Measurements from ENCODE around the gene PYROXD2. TPM values are rescaled to one million over a fixed set of nuclear protein-coding genes. Genes with fewer than 3 reads are reported as not detected.
"Not testable (repeated sequence)": the region's sequence is repeated elsewhere in the genome, so short reads cannot be mapped to it uniquely, and the experiment has no call there.

The PYROXD2 gene
- polyA plus RNA-seq, 1 experiment = 20.3 TPM

DNA sequence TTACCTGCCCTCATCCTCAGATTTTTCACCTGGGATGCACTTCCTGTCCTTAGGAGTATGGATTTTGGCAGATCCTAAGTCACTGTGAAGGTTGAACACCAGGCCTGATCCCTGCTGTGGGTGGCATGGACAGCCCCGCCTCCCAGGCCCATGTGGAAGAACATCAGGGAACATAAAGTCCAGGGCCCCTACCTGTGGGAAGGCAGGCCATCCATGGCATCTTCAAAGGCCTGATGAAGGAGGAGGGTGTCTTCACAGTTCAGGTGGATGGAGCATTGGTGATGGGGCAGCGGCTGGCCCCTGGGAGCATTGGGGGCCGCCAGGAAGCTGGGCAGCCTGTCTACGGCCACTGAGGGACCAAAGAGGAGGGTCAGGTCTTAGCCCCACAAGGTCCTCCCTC, 24.6 kb downstream of the PYROXD2 start:
- POLR2A ChIA-PET = no interaction called here
- no peak for DNase-seq (ENCODE audit: low read depth, low spot score)
- Histone ChIP-seq H3K27ac (ENCODE audit: low read depth, low read length) (no peak overlapping the region), H3K9me3 (ENCODE audit: control insufficient read depth, insufficient read depth, low read length) (no peaks in the 10 kb centered on the region; the same call in 1 of the 2 replicates), H3K4me3 (ENCODE audit: low read depth, low read length) (no peak overlapping the region), H3K27me3 (ENCODE audit: control insufficient read depth, insufficient read depth, low read length) (no peaks in the 10 kb centered on the region)
- TF ChIP-seq, protein P1, sequence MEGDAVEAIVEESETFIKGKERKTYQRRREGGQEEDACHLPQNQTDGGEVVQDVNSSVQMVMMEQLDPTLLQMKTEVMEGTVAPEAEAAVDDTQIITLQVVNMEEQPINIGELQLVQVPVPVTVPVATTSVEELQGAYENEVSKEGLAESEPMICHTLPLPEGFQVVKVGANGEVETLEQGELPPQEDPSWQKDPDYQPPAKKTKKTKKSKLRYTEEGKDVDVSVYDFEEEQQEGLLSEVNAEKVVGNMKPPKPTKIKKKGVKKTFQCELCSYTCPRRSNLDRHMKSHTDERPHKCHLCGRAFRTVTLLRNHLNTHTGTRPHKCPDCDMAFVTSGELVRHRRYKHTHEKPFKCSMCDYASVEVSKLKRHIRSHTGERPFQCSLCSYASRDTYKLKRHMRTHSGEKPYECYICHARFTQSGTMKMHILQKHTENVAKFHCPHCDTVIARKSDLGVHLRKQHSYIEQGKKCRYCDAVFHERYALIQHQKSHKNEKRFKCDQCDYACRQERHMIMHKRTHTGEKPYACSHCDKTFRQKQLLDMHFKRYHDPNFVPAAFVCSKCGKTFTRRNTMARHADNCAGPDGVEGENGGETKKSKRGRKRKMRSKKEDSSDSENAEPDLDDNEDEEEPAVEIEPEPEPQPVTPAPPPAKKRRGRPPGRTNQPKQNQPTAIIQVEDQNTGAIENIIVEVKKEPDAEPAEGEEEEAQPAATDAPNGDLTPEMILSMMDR (IDR thresholded peaks at IDR 0.05; ENCODE audit: low read depth, low read length) = no peak
- CTCF ChIA-PET = interaction anchor here (1.5 kb wide), 1 partner anchor 81 kb away, joined by 5 read pairs; no protein-coding TSS in a partner anchor

DNA sequence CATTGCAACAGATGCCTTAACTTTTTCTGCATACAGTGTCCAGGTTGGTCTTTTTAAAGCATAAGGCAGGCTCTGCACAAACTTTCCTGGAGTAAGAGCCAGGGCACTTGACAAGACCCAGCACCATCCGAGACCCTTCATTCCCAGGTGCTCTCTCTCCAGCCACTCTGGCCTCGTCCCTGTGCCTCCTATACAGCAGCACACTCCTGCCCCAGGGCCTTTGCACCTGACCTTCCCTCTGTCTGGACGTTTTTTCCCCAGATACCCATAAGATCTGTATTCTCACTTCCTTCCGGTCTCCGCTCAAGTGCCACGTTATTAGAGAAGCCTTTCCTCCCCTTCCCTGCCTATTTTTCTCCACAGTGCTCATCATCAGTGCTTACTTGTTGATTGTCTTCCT, 25.6 kb downstream of the PYROXD2 start:
- Histone ChIP-seq H3K4me3 (ENCODE audit: low read depth, low read length) (no peak overlapping the region), H3K9me3 (ENCODE audit: control insufficient read depth, insufficient read depth, low read length) (no peaks in the 10 kb centered on the region; the same call in 1 of the 2 replicates), H3K27me3 (ENCODE audit: control insufficient read depth, insufficient read depth, low read length) (no peaks in the 10 kb centered on the region), H3K27ac (ENCODE audit: low read depth, low read length) (no peak overlapping the region)
- DNase-seq (ENCODE audit: low read depth, low spot score) = no peak
- ChIA-PET CTCF (no interaction called here), POLR2A (no interaction called here)
- TF ChIP-seq, protein P1 (IDR thresholded peaks at IDR 0.05; ENCODE audit: low read depth, low read length) = no peak

DNA sequence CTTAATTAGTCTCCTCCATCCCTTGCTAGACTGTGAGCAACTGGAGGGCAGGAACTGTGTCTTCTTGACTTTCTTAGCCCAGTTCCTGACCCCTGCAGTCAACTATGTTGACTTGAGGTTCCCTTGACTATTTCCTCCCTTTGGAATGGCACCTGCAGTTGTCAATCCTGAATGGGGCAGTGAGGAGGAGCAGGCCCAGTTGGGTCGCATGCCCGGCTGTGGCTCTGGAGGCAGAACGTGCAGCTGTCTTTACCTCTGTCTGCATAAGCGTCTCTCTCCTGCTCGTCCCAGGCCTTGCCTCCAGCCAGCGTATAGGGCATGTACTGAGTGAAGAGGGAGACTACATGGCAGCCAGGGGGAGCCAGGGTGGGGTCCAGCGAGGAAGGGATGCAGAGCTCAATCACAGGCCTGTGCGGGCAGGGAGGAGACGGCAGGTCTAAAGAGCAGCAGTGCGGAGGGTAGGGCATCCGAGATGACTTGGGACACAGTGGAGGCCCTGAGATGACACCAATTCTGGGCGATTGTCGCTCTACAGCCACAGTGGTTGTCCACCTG, 26.8 kb downstream of the PYROXD2 start:
- no peak for DNase-seq (ENCODE audit: low read depth, low spot score)
- Histone ChIP-seq H3K4me3 (ENCODE audit: low read depth, low read length) (no peak overlapping the region), H3K9me3 (ENCODE audit: control insufficient read depth, insufficient read depth, low read length) (no peaks in the 10 kb centered on the region; the same call in 1 of the 2 replicates), H3K27me3 (ENCODE audit: control insufficient read depth, insufficient read depth, low read length) (no peaks in the 10 kb centered on the region), H3K27ac (ENCODE audit: low read depth, low read length) (no peak overlapping the region)
- ChIA-PET CTCF (interaction anchor here (0.8 kb wide), 1 partner anchor 79 kb away, joined by 5 read pairs; no protein-coding TSS in a partner anchor), POLR2A (no interaction called here)
- TF ChIP-seq, protein P1 (IDR thresholded peaks at IDR 0.05; ENCODE audit: low read depth, low read length) = no peak

DNA sequence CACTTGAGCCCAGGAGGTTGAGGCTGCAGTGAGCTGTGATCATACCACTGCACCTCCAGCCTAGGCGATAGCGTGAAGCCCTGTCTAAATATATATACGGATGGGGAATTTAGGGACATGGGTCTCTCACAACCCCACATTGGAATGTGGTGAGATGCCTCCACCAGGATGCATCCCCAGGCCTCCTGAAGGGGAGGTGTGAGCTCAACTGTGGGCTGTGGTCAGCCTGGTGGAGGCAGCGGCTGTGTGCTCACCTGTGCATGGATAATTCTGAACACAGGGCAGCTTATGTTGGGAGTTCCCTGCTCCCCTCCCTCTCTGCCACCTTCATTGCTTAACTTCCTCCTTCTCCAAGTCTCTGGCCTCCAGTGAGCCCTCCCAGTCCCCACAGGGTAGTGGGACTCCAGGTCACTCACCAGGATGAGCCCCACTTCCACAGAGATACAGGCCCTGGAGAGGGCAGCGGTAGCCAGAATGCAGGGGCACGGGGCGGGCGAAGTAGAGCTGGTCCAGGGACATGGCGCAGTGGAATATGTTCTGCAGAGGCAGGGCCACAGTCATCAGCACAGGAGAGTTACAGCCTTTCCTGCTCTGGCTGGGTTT, 30.4 kb downstream of the PYROXD2 start:
- Histone ChIP-seq H3K27ac (ENCODE audit: low read depth, low read length) (no peak overlapping the region), H3K9me3 (ENCODE audit: control insufficient read depth, insufficient read depth, low read length) (no peaks in the 10 kb centered on the region; the same call in 1 of the 2 replicates), H3K4me3 (ENCODE audit: low read depth, low read length) (no peak overlapping the region), H3K27me3 (ENCODE audit: control insufficient read depth, insufficient read depth, low read length) (no peaks in the 10 kb centered on the region)
- CTCF ChIA-PET = interaction anchor here (3.3 kb wide), 1 partner anchor 75 kb away, joined by 19 read pairs; no protein-coding TSS in a partner anchor
- TF ChIP-seq, protein P1 (IDR thresholded peaks at IDR 0.05; ENCODE audit: low read depth, low read length) = no peak
- POLR2A ChIA-PET = interaction anchor here (1.3 kb wide), 1 partner anchor 19 kb away, joined by 4 read pairs; no protein-coding TSS in a partner anchor
- DNase-seq (ENCODE audit: low read depth, low spot score) = no peak

DNA sequence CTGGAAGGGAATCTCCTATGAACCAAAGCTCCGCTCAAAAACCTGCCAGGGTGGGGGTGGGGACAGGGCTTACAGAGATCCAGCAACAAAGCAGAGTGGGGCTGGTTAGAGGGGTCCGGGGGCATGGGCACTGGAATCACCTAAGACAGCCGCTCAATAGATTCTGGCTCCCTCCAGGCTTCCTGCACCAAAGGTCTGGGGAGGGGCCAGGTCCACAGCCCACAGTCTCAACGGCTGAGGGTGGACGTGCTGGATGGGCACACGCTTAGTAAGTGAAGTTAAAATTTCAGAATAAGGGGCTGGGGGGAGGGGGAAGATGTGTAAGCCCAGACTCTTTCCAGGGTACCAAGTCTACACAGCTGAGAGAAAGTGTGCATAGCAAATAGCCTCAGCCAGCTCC, 31.1 kb downstream of the PYROXD2 start:
- H3K27ac ChIP-seq (ENCODE audit: low read depth, low read length) = peak overlapping the region; percentile 86
- no peak for DNase-seq (ENCODE audit: low read depth, low spot score)
- H3K9me3 ChIP-seq (ENCODE audit: control insufficient read depth, insufficient read depth, low read length) = no peaks in the 10 kb centered on the region; the same call in 1 of the 2 replicates
- CTCF ChIA-PET = interaction anchor here (0.8 to 3.3 kb wide), 3 partner anchors 11 to 74 kb away, joined by 3 to 19 read pairs (median 9); partner anchors contain the start of gene PYROXD2
- H3K27me3 ChIP-seq (ENCODE audit: control insufficient read depth, insufficient read depth, low read length) = no peaks in the 10 kb centered on the region
- POLR2A ChIA-PET = interaction anchor here (0.7 to 1.3 kb wide), 5 partner anchors 11 to 1641 kb away, joined by 3 to 4 read pairs (median 4); no protein-coding TSS in a partner anchor
- TF ChIP-seq, protein P1 (IDR thresholded peaks at IDR 0.05; ENCODE audit: low read depth, low read length) = no peak
- no peak overlapping the region for H3K4me3 ChIP-seq (ENCODE audit: low read depth, low read length)

DNA sequence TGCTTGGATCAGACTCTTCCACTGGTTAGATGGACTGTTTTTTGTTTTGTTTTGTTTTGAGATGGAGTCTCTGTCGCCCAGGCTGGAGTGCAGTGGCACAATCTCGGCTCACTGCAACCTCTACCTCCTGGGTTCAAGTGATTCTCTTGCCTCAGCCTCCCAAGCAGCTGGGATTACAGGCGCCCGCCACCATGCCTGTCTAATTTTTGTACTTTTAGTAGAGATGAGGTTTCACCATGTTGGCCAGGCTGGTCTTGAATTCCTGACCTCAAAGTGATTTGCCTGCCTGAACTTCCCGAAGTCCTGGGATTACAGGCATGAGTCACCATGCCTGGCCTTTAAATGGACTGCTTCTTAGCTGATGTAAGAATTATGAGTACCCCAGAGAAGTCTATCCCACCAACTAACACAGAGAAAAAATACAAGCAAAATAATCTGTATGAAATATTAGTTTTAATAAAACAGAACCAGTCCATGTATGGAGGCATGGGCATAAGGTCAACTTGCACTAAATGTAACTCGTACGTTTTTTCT, 31.8 kb downstream of the PYROXD2 start:
- H3K4me3 ChIP-seq (ENCODE audit: low read depth, low read length); H3K9me3 ChIP-seq (ENCODE audit: control insufficient read depth, insufficient read depth, low read length); H3K27me3 ChIP-seq (ENCODE audit: control insufficient read depth, insufficient read depth, low read length): not testable (repeated sequence)
- ChIA-PET CTCF (interaction anchor here (0.8 to 3.3 kb wide), 3 partner anchors 11 to 73 kb away, joined by 3 to 19 read pairs (median 9); partner anchors contain the start of gene PYROXD2), POLR2A (interaction anchor here (0.7 to 1.3 kb wide), 6 partner anchors 8 to 1641 kb away, joined by 3 to 4 read pairs (median 4); no protein-coding TSS in a partner anchor)
- DNase-seq (ENCODE audit: low read depth, low spot score) = peak; percentile 57
- H3K27ac ChIP-seq (ENCODE audit: low read depth, low read length) = peak overlapping the region; percentile 86
